ENCODE results near the gene MAGI2.

- TF ChIP-seq, protein P1, sequence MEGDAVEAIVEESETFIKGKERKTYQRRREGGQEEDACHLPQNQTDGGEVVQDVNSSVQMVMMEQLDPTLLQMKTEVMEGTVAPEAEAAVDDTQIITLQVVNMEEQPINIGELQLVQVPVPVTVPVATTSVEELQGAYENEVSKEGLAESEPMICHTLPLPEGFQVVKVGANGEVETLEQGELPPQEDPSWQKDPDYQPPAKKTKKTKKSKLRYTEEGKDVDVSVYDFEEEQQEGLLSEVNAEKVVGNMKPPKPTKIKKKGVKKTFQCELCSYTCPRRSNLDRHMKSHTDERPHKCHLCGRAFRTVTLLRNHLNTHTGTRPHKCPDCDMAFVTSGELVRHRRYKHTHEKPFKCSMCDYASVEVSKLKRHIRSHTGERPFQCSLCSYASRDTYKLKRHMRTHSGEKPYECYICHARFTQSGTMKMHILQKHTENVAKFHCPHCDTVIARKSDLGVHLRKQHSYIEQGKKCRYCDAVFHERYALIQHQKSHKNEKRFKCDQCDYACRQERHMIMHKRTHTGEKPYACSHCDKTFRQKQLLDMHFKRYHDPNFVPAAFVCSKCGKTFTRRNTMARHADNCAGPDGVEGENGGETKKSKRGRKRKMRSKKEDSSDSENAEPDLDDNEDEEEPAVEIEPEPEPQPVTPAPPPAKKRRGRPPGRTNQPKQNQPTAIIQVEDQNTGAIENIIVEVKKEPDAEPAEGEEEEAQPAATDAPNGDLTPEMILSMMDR (IDR thresholded peaks at IDR 0.05; ENCODE audit: insufficient read depth, low read length, poor library complexity, severe bottlenecking), result no peak
- no peak for TF ChIP-seq EZH2phosphoT487 (conservative IDR thresholded peaks at IDR 0.05; ENCODE audit: low read length)
Observed at GRCh38 chr7:78443811-78444210, 1009.7 kb downstream of the MAGI2 start.
